Activated CD8-positive, alpha-beta memory T cell treated with anti-CD3 and anti-CD28 coated beads, Interleukin-2, amount 50 U/mL, for 1 hour (primary cell): ENCODE measurements around the gene TMEM120A.

Experiments
- DNase-seq: peaks from one replicate; pipeline ENCODE4 v3.0.0-alpha.2; 2020; ENCODE audit errors: extremely low read depth

The TMEM120A gene

DNA sequence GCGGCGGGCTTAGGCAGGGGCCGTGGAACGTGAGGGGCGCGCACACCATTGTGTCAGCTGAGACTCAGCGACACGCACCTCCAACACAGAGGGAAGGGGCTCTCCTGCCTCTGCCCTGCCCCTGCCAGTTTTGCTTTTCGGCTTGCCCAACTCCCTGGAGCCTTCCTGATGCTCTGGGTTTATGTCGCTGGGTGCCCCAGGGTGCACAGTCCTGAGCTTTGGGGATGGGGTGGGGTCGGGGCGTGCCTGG is 13.3 kb downstream of the TMEM120A start:
- DNase-seq, result no peak

DNA sequence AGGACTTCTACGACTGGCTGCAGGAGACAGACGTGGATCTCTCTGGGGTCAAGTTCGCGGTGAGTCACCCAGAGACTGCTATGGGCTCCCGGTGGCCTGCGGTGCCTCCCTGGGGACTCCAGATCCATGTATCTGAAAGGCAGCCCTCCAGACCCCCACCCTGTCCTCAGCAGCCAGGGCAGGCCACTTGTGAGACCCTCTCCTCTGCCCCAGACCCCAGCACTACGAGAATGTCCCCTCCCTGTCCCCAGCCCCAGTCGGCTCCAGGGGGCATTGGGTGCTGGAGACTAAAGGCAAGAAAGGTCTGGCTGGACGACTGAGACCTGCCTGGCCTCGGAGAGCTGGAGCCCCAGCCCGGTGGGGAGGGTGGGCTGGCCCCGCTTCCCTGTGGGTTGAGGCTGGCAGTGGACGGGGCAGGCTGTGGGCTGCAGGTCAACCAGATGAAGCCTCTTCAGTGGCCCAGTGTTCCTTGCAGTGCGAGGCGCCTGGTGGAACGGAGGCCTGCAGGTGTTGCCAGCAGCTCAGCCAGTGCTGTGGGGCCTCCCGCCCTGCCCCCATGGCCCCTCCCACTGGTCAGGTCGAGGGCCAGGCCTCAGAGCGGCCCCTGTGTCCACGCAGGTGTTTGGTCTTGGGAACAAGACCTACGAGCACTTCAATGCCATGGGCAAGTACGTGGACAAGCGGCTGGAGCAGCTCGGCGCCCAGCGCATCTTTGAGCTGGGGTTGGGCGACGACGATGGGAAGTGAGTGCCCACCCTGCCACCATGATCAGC is 13.8 kb downstream of the TMEM120A start:
- no peak for DNase-seq

DNA sequence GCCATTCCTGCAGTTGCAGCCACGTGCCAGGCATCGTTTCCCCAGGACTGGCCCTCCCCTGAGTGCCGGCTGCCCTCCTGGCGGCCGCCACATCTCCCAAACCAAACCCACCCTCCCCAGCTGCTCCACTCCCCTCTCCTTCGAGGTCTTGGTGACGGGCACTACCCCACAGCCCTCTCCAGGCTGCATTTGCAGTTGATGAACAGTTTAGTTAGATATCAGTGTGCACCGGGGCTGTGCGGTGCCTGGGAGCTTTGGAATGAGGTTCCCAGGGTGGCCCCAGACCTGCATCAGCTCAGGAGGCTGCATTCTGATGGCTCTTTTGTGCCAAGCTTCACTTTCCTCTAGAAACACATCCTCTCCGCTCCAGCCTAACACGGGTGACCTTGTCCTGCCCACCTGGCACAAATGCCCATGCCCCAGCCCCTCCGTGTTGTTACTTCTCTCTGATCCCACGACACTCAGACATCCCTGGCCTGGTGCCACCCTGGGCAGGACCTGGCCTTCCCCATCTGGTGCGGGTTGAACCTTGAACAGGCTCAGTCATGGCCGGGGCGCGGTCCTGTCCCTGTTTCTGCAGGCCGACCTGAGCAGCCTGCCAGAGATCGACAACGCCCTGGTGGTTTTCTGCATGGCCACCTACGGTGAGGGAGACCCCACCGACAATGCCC is 14.5 kb downstream of the TMEM120A start:
- DNase-seq, result no peak

GRCh38 chr7:75977743-75978142 is 16.7 kb downstream of the TMEM120A start:
- no peak for DNase-seq

DNA sequence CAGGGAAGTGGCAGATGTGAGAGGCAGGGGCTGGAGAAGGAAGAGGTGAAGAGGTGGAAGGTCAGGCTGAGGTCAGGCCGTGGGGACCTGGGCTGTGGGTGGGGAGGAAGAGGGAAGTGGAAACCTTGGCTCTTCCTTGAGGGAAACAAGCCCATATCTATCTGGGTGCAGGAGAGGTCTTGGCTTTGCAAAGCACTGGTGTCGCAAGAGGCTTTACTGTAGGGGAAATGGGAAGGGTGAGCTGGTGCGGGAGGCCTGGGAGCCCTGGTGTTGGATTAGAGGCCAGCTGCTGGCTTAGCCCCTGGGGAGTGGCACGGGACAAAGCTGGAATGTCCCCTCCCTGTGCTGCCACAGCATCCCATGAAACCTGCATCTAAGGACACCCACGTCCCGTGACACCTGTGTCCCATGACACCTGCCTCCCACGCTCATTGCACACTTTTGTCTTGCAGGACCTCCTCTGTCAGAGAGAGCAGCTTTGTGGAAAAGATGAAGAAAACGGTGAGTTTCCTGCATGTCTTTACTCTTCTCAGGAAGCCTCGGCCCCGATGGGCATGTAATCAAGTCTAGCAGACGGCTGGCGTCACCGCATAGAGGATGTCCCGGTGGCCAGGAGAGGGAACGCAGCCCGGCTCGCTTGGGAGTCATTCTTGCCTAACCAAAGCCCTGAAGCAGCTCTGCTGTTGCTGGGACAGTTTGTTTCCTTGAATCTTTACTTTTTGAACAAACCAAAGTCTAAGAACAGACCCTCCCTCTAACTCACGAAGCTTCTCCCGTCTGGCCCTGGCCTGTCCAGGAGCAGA is 22.2 kb downstream of the TMEM120A start:
- DNase-seq, result no peak

GRCh38 chr7:75971309-75971960 is 23.0 kb downstream of the TMEM120A start:
- no peak for DNase-seq

DNA sequence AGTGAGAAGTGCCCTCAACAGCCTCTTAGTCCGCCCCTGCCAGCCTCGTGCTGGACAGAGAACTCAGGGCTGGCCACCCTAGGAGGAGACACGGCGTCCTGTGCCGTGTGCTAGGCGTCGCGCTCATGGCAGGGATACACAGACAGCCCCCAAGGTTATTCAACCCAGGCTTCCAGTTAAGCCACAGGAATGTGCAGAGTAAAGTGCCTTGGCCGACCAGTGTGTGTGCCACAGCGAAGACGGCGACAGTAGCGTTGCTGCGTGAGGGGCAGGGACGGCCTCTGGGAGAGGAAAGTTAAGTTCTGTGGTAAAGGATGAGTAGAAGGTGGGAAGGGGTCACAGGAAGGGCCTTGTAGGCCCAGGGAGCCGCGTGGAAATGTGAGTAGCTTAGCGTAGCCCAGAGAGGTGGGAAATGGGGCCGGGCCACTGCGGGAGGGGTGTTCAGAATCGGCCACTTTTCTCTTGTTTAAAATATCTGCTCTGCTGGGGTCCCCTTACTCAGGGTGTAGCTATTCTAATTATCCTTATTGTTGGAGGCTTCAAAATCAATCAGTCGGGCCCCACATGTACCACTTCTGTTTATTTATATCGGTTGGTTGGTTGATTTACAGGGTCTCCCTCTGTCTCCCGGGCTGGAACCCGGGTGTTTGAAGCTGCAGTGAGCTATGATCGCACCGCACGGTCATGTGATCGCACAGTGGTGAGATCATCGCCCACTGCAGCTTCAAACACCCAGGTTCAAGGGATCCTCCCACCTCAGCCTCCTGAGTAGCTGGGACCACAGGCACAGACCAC is 24.5 kb downstream of the TMEM120A start:
- DNase-seq, result no peak

GRCh38 chr7:75969182-75969581 is 25.2 kb downstream of the TMEM120A start:
- no peak for DNase-seq

GRCh38 chr7:75968561-75969001 is 25.8 kb downstream of the TMEM120A start:
- DNase-seq, result no peak

DNA sequence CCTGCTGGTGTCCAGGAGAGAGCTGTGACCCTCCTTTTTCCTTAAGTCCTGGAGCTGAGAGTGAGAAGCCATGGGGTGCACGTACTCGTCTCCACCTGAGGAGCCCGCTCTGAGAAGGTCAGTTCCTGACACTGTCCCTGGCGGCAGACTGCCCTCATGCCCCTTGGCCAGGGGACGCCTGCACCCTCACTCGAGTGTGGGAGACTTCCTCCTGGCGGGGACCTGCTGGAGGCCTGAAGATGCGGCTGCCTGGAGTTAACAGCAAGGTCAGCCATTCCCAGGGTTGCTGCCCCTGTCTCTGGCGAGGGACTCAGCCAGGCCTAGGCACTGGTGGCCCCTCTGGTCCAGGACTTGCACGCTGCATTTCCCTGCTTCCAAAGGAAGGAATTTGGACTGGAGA is 26.4 kb downstream of the TMEM120A start:
- DNase-seq, result no peak

DNA sequence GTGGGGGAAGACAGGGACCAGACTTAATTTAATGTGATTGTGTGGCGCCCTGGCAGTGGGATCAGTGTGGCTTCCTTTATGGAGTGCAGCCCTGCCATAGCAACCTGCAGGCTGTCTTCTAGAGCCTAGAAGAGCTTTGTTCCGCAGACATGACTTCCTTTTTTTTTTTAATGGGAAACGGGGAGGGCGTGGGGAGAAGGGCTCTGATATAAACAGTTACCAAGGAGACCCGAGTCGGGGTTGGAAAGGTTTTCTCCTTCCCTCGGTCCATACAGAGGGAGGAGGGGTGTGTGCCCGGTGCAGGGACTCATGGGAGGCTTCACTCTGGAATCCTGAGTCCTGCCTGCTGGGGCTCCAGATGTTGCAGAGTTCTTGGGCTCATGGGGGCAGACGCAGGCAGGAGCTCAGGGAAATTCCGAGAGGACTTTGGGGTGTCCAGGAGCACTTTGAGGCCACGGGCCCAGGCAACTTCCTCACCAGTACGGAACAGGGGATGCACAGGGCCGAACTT is 26.9 kb downstream of the TMEM120A start:
- no peak for DNase-seq

GRCh38 chr7:75967055-75967454 is 27.3 kb downstream of the TMEM120A start:
- no peak for DNase-seq

- no peak for DNase-seq
Measured at GRCh38 chr7:75966190-75966961, 28.0 kb downstream of the TMEM120A start.

DNA sequence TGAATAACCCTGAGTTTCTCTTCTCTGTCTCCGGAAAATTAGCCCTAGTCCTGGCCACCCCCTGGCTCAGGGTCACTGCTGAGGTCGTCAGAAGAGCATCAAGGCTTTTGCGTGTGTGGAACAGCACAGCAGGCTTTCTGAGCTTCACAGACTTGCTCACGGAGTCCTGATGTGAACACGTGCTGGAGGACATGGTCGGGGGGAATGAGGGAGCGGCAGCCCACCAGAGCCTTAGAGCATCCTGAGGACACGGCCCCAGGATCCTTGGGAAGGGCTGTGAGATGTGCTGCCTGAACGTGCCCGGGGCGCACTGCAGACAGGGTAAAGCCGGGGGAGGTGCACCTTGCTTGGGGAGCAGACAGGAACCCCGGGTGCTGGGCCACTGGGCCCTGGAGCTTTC is 28.8 kb downstream of the TMEM120A start:
- no peak for DNase-seq

- no peak for DNase-seq
Measured at GRCh38 chr7:75963381-75963995, 30.9 kb downstream of the TMEM120A start.

GRCh38 chr7:75962607-75963380 is 31.6 kb downstream of the TMEM120A start:
- DNase-seq, result no peak

GRCh38 chr7:75961218-75961617 is 33.2 kb downstream of the TMEM120A start:
- no peak for DNase-seq

GRCh38 chr7:75960372-75960771 is 34.0 kb downstream of the TMEM120A start:
- DNase-seq, result no peak

- no peak for DNase-seq
Measured at GRCh38 chr7:75958802-75959543, 35.4 kb downstream of the TMEM120A start.
